Ovary (tissue), 9 donors: ENCODE measurements around the gene STYXL1. TPM values are rescaled to one million over a fixed set of nuclear protein-coding genes. Genes with fewer than 3 reads are reported as not detected.
A peak's percentile ranks its signal among the peaks of the same experiment; 100 is the strongest.

Source experiments
- DNase-seq, 5 donors: peaks; one replicate each; pipeline ENCODE4 v3.0.0-alpha.2; 2019 to 2020
- H3K27ac ChIP-seq, 2 donors: fragments of 200-600 bp; one replicate each; pipeline versions ENCODE4 v1.5.1 to v1.8.0; 2019 to 2022
- H3K27me3 ChIP-seq: fragments of 200-600 bp; one replicate; pipeline ENCODE4 v1.8.0; 2022
- H3K36me3 ChIP-seq: fragments of 200-600 bp; sonication (generic); one replicate; pipeline ENCODE4 v1.5.1; 2019
- H3K4me1 ChIP-seq: one replicate; pipeline ENCODE4 v1.8.1; 2013; ENCODE audit warnings: mild to moderate bottlenecking, moderate library complexity; ENCODE audit not compliant: insufficient read depth
- H3K4me3 ChIP-seq: fragments of 200-600 bp; sonication (generic); one replicate; pipeline ENCODE4 v1.5.1; 2017
- H3K9me3 ChIP-seq, 2 donors: fragments of 200-600 bp in 1 of 2; sonication (generic) in 1 of 2; one replicate each; pipeline versions ENCODE4 v1.5.1 to v1.8.1; 2013 to 2019; ENCODE audit warnings: mild to moderate bottlenecking in 1 of 2, moderate library complexity in 1 of 2
- EP300 ChIP-seq: sonication (generic); formaldehyde crosslinking; IDR thresholded peaks from one replicate; pipeline ENCODE4 v1.6.1; 2017; ENCODE audit warnings: antibody characterized with exemption
- POLR2A ChIP-seq: fragments of 450-650 bp; IDR thresholded peaks from one replicate; pipeline ENCODE4 v1.6.1; 2017; ENCODE audit warnings: antibody characterized with exemption, mild to moderate bottlenecking, moderate library complexity
- WGBS, 3 donors: extraction: QIAGEN DNeasy Blood & Tissue Kit in 1 of 3; methylation state at CpG; one replicate each; pipeline versions ENCODE4 v1.1.5 to v1.1.7; 2013 to 2017; 5-methylcytosine and 5-hydroxymethylcytosine counted together
- intact Hi-C, 4 donors: fragments of 100-400 bp; cut with DNase I; formaldehyde crosslinking; loops; one replicate each; pipeline versions ENCODE4 v1.11.0 to v1.15.1; 2022 to 2023
- polyA plus RNA-seq, 2 donors: library from polyadenylated mRNA; stranded (reverse); fragments of 200-250 nt in 1 of 2; fragments of 350-450 nt in 1 of 2; fragmentation: Illumina TruSeq in 1 of 2; extraction: RNeasy Lipid Tissue Mini Kit (QIAGEN cat#74804) in 1 of 2; gene quantifications; one replicate each; pipeline ENCODE4 v1.2.3, GENCODE V29; 2013 to 2014
- total RNA-seq, 7 donors: library from RNA; depleted of rRNA in 2 of 7; stranded (reverse); fragments of >200 nt in 2 of 7; fragmentation: NEBNext Ultra II Directional in 3 of 7; extraction: Animal tissue kit (Norgen Biotek cat#: 25700) in 3 of 7; gene quantifications; one replicate each; pipeline versions ENCODE4 v1.1.0 to v1.2.4, GENCODE V29; 2016 to 2023
- TF ChIP-seq, protein P1 (sequence below), 3 donors: fragments of 450-650 bp in 2 of 3; fragments of 200-600 bp in 1 of 3; IDR thresholded peaks; one replicate each; pipeline versions ENCODE4 v1.5.1 to v1.8.0; 2016 to 2022; ENCODE audit warnings: antibody characterized with exemption in 3 of 3, mild to moderate bottlenecking in 1 of 3
- donor health status: DM: no; HTN: no; CAD: no; lungs with moderate emphysema.
- donor health status: DM: no; HTN: no; CAD: no.
- donor health status: Bipolar disorder and iron deficiency.
- donor health status: DM: yes; HTN: yes; CAD: no.
- donor health status: DM: no; HTN: no; CAD: no.
- donor health status: DM: yes; HTN: yes; CAD: no.

Gene STYXL1
- total and polyA plus RNA-seq, 9 donors: 15.7 to 39.9 (median 31.2) TPM

DNA sequence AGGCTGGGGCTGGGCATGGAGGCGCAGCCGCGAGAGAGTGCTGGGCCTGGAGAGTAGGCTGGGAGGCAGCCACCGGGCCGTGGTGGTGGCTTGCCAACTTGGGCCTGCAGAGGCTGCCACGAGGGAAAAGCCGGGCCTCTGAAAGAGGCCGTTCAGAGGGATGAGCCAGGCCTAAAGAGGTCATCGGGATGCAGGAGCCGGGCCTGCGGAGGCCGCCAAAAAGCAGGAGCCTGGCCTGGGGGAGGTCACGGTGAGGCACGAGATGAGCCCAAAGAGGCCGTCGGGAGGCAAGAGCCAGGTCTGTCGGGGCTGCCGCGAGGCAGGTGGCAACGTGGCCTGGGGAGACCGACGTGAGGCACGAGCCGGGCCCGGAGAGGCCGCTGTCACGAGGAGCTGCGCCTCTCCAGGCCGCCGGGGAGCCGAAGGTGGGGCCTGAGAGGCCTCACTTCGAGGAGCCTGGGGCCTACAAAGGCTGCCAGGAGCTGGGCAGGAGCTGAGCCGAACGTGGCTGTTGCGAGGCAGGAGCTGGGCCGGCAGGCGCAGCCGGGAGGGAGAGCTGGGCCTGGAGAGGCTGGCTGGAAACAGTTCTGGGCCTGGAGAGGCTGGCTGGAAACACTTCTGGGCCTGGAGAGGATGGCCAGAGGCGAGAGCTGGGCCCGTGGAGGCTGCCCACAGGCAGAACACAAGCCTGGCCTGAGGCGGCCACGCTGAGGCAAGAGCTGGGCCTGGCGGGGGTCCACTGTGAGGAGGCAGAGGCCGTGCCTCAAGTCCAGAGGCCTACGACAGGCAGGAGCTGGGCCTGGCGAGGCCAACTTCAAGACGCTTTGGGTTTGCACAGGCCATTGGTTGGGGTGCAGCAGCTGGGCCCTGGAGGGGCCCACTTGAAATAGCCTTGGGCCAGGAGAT is 24.7 kb upstream of the STYXL1 start:
- H3K27ac ChIP-seq: no peak overlapping the region
- no peak for TF ChIP-seq EP300
- TF ChIP-seq POLR2A: no peak
- TF ChIP-seq, protein P1, sequence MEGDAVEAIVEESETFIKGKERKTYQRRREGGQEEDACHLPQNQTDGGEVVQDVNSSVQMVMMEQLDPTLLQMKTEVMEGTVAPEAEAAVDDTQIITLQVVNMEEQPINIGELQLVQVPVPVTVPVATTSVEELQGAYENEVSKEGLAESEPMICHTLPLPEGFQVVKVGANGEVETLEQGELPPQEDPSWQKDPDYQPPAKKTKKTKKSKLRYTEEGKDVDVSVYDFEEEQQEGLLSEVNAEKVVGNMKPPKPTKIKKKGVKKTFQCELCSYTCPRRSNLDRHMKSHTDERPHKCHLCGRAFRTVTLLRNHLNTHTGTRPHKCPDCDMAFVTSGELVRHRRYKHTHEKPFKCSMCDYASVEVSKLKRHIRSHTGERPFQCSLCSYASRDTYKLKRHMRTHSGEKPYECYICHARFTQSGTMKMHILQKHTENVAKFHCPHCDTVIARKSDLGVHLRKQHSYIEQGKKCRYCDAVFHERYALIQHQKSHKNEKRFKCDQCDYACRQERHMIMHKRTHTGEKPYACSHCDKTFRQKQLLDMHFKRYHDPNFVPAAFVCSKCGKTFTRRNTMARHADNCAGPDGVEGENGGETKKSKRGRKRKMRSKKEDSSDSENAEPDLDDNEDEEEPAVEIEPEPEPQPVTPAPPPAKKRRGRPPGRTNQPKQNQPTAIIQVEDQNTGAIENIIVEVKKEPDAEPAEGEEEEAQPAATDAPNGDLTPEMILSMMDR (IDR thresholded peaks at IDR 0.05): no peak
- WGBS, 3 donors: 96 to 98% (median 98%) methylated on average over 45 to 47 of the region's 47 CpGs
- H3K4me1 ChIP-seq: peaks cover 4% of the 10 kb centered on the region
- no peaks in the 10 kb centered on the region for H3K27me3 ChIP-seq
- H3K9me3 ChIP-seq: no peaks in the 10 kb centered on the region
- DNase-seq: no peak
- intact Hi-C loops: no loop called here
- H3K36me3 ChIP-seq: no peaks in the 10 kb centered on the region
- H3K4me3 ChIP-seq: no peak overlapping the region

DNA sequence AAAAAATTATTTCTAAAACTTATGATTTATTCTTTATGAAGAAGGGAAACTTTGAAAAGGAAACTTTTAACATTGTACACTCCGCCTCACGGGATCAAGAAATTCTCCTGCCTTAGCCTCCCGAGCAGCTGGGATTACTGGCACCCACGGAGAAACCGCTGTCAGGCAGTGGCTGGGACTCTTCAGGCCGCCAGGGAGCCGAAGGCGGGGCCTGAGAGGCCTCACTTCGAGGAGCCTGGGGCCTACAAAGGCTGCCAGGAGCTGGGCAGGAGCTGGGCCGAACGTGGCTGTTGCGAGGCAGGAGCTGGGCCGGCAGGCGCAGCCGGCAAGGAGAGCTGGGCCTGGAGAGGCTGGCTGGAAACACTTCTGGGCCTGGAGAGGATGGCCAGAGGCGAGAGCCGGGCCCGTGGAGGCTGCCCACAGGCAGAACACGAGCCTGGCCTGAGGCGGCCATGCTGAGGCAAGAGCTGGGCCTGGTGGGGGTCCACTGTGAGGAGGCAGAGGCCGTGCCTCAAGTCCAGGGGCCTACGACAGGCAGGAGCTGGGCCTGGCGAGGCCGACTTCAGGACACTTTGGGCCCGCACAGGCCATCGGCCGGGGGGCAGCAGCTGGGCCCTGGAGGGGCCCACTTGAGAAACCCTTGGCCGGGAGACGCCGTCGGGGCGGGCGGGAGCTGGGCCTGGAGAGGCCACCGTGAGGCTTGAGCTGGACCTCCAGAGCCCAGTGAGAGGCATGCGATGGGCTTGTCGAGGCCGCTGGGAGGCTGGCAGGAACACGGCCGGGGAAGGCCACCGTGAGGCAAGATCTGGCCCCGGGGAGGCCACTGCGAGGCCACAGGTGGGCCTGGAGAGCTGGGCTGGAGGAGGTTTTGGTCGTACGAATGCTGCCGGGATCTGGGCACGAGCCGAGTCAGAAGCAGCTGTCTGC is 23.8 kb upstream of the STYXL1 start:
- DNase-seq: peak; percentile 65 to 88 (median 71)
- 70 to 74% (median 72%) methylated on average over 45 to 47 of the region's 47 CpGs for WGBS, 3 donors
- peak overlapping the region; percentile 23 to 43 for H3K27ac ChIP-seq

DNA sequence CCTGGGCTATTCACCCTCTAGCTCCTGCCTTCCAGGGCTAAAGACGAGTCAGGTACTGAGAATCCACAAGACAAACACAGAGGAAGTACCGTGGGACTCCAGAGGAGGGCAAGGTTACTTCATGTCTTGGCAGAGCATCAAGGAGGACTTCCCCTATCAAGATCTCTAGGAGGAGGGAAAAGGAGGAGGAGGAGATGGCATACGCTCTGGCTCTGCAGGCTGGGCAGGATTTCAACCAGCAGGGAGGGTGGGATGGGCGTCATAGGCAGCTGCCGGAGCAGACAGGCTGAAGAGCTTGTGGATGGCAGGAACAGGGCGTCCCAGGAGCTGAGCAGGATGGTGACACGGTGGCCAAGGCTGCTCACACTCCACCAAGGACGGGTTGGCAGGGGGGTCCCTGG is 21.4 kb upstream of the STYXL1 start:
- H3K9me3 ChIP-seq: no peaks in the 10 kb centered on the region
- H3K4me1 ChIP-seq: peaks cover 4% of the 10 kb centered on the region
- peak in 3 of 5 donors; percentile 32 to 65 (median 48) for DNase-seq
- no peak overlapping the region for H3K4me3 ChIP-seq
- 25 to 31% (median 28%) methylated on average over 8 of the region's 8 CpGs for WGBS, 3 donors
- intact Hi-C loops: no loop called here
- no peaks in the 10 kb centered on the region for H3K27me3 ChIP-seq
- no peak overlapping the region for H3K27ac ChIP-seq
- no peaks in the 10 kb centered on the region for H3K36me3 ChIP-seq
- TF ChIP-seq POLR2A (no peak), EP300 (no peak)
- TF ChIP-seq, protein P1 (IDR thresholded peaks at IDR 0.05): no peak

More for the DNA sequence above, 23.8 kb upstream of the STYXL1 start:
- intact Hi-C loops: no loop called here
- H3K4me1 ChIP-seq: peaks cover 4% of the 10 kb centered on the region
- TF ChIP-seq, protein P1 (IDR thresholded peaks at IDR 0.05): no peak
- TF ChIP-seq EP300: no peak
- TF ChIP-seq POLR2A: no peak
- H3K4me3 ChIP-seq: no peak overlapping the region
- H3K27me3 ChIP-seq: no peaks in the 10 kb centered on the region
- H3K9me3 ChIP-seq: no peaks in the 10 kb centered on the region
- H3K36me3 ChIP-seq: no peaks in the 10 kb centered on the region

DNA sequence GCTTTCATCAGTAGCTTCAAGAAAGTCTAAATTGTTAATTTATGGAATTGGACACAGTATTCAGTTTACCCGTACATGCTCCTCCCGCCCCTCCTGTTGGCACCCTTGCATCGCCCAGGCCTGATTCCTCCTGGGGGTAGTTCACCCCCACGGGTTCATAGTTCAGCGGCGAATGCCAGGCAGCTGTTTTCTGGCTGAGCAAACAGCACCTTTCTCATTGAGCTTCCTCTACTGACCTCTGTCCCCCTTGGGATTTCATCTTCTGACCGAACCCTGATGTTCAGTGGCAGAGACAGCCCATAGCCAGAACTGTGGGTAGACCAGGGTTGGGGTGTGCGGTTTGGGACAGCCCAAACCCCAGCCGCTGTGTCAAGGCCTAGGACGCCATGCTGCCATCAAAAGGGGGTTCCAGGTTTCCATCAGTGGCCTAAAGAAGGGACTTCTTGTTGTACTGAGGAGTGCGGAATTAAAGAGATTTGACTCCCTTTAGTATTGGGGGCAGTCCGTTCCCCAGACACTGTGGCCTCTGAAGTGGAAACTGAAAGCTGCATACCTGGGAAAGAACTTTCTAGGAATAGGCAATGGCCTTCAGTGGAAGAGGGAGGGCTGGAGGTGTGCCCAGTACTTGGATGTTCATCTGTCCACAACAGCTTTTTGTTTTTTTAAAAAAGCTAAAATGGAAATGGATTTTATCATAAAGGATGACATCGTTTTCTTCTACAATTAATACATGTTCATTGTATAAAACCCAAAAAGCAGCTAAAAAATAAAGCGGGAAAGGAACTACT is 19.1 kb upstream of the STYXL1 start:
- H3K4me1 ChIP-seq: peaks cover 4% of the 10 kb centered on the region
- H3K4me3 ChIP-seq: no peak overlapping the region
- TF ChIP-seq EP300 (no peak), POLR2A (no peak)
- TF ChIP-seq, protein P1 (IDR thresholded peaks at IDR 0.05): no peak
- no peak for DNase-seq
- H3K9me3 ChIP-seq: no peaks in the 10 kb centered on the region
- no peaks in the 10 kb centered on the region for H3K36me3 ChIP-seq
- no peak overlapping the region for H3K27ac ChIP-seq
- 86 to 91% (median 91%) methylated on average over 14 of the region's 14 CpGs for WGBS, 3 donors
- intact Hi-C loops: no loop called here
- H3K27me3 ChIP-seq: no peaks in the 10 kb centered on the region
